ENCODE measurements around the gene INSYN1.

INSYN1 gene

GRCh38 chr15:73751511-73751898, 1.6 kb downstream of the INSYN1 start:
- Histone ChIP-seq H3K36me3 (no peaks in the 10 kb centered on the region), H3K4me1 (peaks cover 6% of the 10 kb centered on the region), H3K27me3 (peaks cover 31% of the 10 kb centered on the region), H3K9me3 (no peaks in the 10 kb centered on the region), H3K4me3 (ENCODE audit: low read depth, low read length) (no peak overlapping the region)
- no peak for TF ChIP-seq CTCF (IDR thresholded peaks at IDR 0.05; ENCODE audit: low read depth, low read length)
- DNase-seq: no peak

- H3K4me3 ChIP-seq (ENCODE audit: low read depth, low read length): no peak overlapping the region
- TF ChIP-seq CTCF (IDR thresholded peaks at IDR 0.05; ENCODE audit: low read depth, low read length): no peak
- peaks cover 6% of the 10 kb centered on the region for H3K4me1 ChIP-seq
- H3K27me3 ChIP-seq: peaks cover 31% of the 10 kb centered on the region
- no peaks in the 10 kb centered on the region for H3K36me3 ChIP-seq
- no peak for DNase-seq
- H3K9me3 ChIP-seq: no peaks in the 10 kb centered on the region
Observed at GRCh38 chr15:73750951-73751350, 2.2 kb downstream of the INSYN1 start.

GRCh38 chr15:73750438-73750837, 2.7 kb downstream of the INSYN1 start:
- Histone ChIP-seq H3K9me3 (no peaks in the 10 kb centered on the region), H3K4me3 (ENCODE audit: low read depth, low read length) (no peak overlapping the region), H3K27me3 (peaks cover 31% of the 10 kb centered on the region), H3K4me1 (peaks cover 2% of the 10 kb centered on the region), H3K36me3 (no peaks in the 10 kb centered on the region)
- no peak for DNase-seq
- no peak for TF ChIP-seq CTCF (IDR thresholded peaks at IDR 0.05; ENCODE audit: low read depth, low read length)

- no peaks in the 10 kb centered on the region for H3K9me3 ChIP-seq
- no peak for TF ChIP-seq CTCF (IDR thresholded peaks at IDR 0.05; ENCODE audit: low read depth, low read length)
- DNase-seq: no peak
- peaks cover 31% of the 10 kb centered on the region for H3K27me3 ChIP-seq
- no peak overlapping the region for H3K4me3 ChIP-seq (ENCODE audit: low read depth, low read length)
- H3K4me1 ChIP-seq: no peaks in the 10 kb centered on the region
- H3K36me3 ChIP-seq: no peaks in the 10 kb centered on the region
Observed at GRCh38 chr15:73749971-73750370, 3.2 kb downstream of the INSYN1 start.

GRCh38 chr15:73749533-73749932, 3.6 kb downstream of the INSYN1 start:
- Histone ChIP-seq H3K9me3 (no peaks in the 10 kb centered on the region), H3K27me3 (peaks cover 31% of the 10 kb centered on the region), H3K4me1 (no peaks in the 10 kb centered on the region), H3K4me3 (ENCODE audit: low read depth, low read length) (no peak overlapping the region), H3K36me3 (no peaks in the 10 kb centered on the region)
- no peak for DNase-seq
- no peak for TF ChIP-seq CTCF (IDR thresholded peaks at IDR 0.05; ENCODE audit: low read depth, low read length)

- no peaks in the 10 kb centered on the region for H3K9me3 ChIP-seq
- no peak for TF ChIP-seq CTCF (IDR thresholded peaks at IDR 0.05; ENCODE audit: low read depth, low read length)
- no peak overlapping the region for H3K4me3 ChIP-seq (ENCODE audit: low read depth, low read length)
- DNase-seq: no peak
- no peaks in the 10 kb centered on the region for H3K36me3 ChIP-seq
- H3K4me1 ChIP-seq: no peaks in the 10 kb centered on the region
- peaks cover 28% of the 10 kb centered on the region for H3K27me3 ChIP-seq
Observed at GRCh38 chr15:73748730-73749129, 4.4 kb downstream of the INSYN1 start.

Measured in BE2C (cell line).